ENCODE data around the gene FNDC3B.

Gene FNDC3B

DNA sequence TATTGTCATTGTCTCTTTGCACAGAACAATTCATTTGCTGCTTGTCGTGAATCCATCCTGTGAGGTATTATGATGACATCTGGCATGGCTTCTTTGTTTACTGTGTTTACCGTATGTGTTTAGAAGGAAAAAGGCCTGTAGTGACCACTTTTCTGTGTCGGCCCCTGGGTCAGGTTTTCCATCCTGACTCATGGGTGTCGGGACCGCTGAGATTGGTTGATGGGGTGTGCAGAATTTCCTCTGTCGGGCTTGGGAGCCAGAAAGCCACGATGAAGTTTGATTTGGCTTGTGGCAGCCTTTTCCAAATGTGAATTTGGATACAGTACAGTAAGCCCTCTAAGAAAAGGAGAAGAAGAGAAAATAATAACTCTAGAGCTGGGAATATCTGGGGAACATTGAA, 113.5 kb downstream of the FNDC3B start:
- no peaks in the 10 kb centered on the region for H3K9me2 ChIP-seq (replicated peaks; ENCODE audit: insufficient read depth, low read length)
- no peaks in the 10 kb centered on the region for H3K9me3 ChIP-seq (replicated peaks; ENCODE audit: insufficient read depth, low read length)
- peaks cover 38% of the 10 kb centered on the region for H3K4me1 ChIP-seq (ENCODE audit: low read length)
- H2AFZ ChIP-seq (ENCODE audit: low read length) = no peak overlapping the region
- H3K4me3 ChIP-seq (ENCODE audit: low read length) = no peak overlapping the region
- H3F3A ChIP-seq (ENCODE audit: insufficient read depth, low read length) = peaks cover 12% of the 10 kb centered on the region
- peak overlapping the region; percentile 17; the same call in 1 of the 2 replicates for H3K4me2 ChIP-seq (ENCODE audit: low read depth, low read length)
- H3K79me2 ChIP-seq (ENCODE audit: low read length) = peaks cover 100% of the 10 kb centered on the region
- H3K27me3 ChIP-seq (replicated peaks; ENCODE audit: insufficient read depth, low read length) = no peaks in the 10 kb centered on the region
- H4K20me1 ChIP-seq (ENCODE audit: insufficient read depth, low read length) = no peaks in the 10 kb centered on the region
- H3K36me3 ChIP-seq (replicated peaks; ENCODE audit: insufficient read depth, low read length) = no peaks in the 10 kb centered on the region; the same call in 1 of the 2 replicates
- H3K9ac ChIP-seq (ENCODE audit: low read length) = peak overlapping the region; percentile 5; the same call in 1 of the 2 replicates
- TF ChIP-seq, protein P1, sequence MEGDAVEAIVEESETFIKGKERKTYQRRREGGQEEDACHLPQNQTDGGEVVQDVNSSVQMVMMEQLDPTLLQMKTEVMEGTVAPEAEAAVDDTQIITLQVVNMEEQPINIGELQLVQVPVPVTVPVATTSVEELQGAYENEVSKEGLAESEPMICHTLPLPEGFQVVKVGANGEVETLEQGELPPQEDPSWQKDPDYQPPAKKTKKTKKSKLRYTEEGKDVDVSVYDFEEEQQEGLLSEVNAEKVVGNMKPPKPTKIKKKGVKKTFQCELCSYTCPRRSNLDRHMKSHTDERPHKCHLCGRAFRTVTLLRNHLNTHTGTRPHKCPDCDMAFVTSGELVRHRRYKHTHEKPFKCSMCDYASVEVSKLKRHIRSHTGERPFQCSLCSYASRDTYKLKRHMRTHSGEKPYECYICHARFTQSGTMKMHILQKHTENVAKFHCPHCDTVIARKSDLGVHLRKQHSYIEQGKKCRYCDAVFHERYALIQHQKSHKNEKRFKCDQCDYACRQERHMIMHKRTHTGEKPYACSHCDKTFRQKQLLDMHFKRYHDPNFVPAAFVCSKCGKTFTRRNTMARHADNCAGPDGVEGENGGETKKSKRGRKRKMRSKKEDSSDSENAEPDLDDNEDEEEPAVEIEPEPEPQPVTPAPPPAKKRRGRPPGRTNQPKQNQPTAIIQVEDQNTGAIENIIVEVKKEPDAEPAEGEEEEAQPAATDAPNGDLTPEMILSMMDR (IDR thresholded peaks at IDR 0.05; ENCODE audit: low read length) = no peak
- TF ChIP-seq EZH2 (optimal IDR thresholded peaks at IDR 0.05; ENCODE audit: low read depth, low read length) (no peak), EZH2phosphoT487 (IDR thresholded peaks at IDR 0.05; ENCODE audit: low read length) (no peak)
- peak overlapping the region; percentile 38; the same call in 1 of the 2 replicates for H3K27ac ChIP-seq (ENCODE audit: low read length)
- DNase-seq = no peak

DNA sequence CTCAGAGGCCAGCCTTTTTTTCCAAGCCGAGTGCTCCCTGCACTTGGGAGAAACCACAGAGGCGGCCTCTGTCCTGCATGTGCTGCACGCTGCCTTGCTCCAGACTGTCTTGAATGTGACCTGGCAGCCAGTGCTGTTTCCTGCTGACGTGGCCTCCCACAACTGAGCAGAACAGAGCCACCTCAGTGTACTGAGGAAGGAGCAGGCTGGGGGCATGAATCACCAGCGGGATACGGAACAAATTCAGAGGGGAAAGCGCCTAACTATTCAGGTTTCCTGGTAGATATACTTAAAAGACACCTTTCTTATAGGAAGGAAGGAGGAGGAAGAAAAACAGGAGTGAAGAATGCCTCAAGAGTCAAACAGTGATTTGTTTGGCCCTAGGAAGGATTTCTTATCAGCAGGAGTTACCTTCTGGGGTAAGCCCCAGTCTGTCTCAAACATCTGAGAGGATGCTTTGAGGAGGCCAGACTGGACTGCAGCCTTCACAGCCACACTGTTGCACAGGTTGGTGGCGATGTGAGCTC, 114.0 kb downstream of the FNDC3B start:
- Histone ChIP-seq H3K79me2 (ENCODE audit: low read length) (peaks cover 100% of the 10 kb centered on the region), H3K4me1 (ENCODE audit: low read length) (peaks cover 32% of the 10 kb centered on the region), H4K20me1 (ENCODE audit: insufficient read depth, low read length) (no peaks in the 10 kb centered on the region), H3K9me3 (replicated peaks; ENCODE audit: insufficient read depth, low read length) (no peaks in the 10 kb centered on the region), H3K27me3 (replicated peaks; ENCODE audit: insufficient read depth, low read length) (no peaks in the 10 kb centered on the region), H3K27ac (ENCODE audit: low read length) (peak overlapping the region; percentile 38; the same call in 1 of the 2 replicates), H3K4me3 (ENCODE audit: low read length) (no peak overlapping the region), H3F3A (ENCODE audit: insufficient read depth, low read length) (peaks cover 6% of the 10 kb centered on the region), H3K36me3 (replicated peaks; ENCODE audit: insufficient read depth, low read length) (no peaks in the 10 kb centered on the region; the same call in 1 of the 2 replicates), H2AFZ (ENCODE audit: low read length) (no peak overlapping the region), H3K9ac (ENCODE audit: low read length) (peak overlapping the region; percentile 5; the same call in 1 of the 2 replicates), H3K4me2 (ENCODE audit: low read depth, low read length) (peak overlapping the region; percentile 17), H3K9me2 (replicated peaks; ENCODE audit: insufficient read depth, low read length) (no peaks in the 10 kb centered on the region)
- TF ChIP-seq EZH2phosphoT487 (IDR thresholded peaks at IDR 0.05; ENCODE audit: low read length) = no peak
- TF ChIP-seq, protein P1 (IDR thresholded peaks at IDR 0.05; ENCODE audit: low read length) = no peak
- no peak for TF ChIP-seq EZH2 (optimal IDR thresholded peaks at IDR 0.05; ENCODE audit: low read depth, low read length)
- no peak for DNase-seq

DNA sequence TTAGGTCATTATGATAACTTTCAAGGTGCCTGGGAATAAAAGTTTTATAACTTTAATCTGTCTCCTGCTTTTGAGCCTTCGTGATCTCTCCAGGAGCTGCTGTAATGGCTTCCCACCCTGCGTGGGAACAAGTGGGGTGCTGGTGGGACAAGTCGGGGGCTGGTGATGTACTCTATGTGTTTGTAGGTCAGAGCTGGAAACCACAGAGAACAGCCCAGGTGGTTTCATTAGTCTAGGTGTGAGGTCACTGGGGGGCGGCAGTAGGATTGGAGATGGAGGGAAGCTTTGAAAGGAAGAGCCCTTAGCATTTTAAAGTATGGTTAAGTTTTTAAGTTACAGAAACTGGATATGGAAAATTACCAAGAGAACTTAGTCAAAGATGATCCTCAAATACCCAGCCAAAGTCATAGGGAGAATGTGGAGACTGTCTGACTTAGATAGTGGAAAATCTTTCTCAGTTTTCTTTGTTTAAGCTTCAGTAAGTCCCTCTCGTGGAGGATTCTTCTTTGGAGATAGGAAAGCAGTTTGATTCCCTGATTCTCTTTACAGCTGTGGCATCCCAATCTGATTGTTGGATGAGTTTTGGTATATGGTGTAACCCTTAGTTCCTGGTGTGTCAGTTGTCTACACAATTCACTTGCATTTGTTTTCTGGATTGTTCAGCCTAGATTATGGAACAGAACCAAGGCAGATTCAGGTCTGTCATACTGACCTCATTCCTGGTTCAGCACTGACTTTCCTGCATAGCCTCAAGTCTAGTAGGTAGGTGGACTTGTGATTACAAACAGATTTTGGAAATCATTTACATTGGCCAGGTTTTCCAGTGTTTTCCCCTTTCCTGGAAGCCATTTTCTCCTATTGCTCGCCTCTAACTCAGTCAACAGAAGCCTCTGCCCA, 115.6 kb downstream of the FNDC3B start:
- no peaks in the 10 kb centered on the region for H3K9me2 ChIP-seq (replicated peaks; ENCODE audit: insufficient read depth, low read length)
- no peak overlapping the region for H3K27ac ChIP-seq (ENCODE audit: low read length)
- peaks cover 2% of the 10 kb centered on the region; the same call in 1 of the 2 replicates for H3F3A ChIP-seq (ENCODE audit: insufficient read depth, low read length)
- H3K9ac ChIP-seq (ENCODE audit: low read length) = no peak overlapping the region
- H2AFZ ChIP-seq (ENCODE audit: low read length) = no peak overlapping the region
- no peak for DNase-seq
- H3K9me3 ChIP-seq (replicated peaks; ENCODE audit: insufficient read depth, low read length) = no peaks in the 10 kb centered on the region
- no peaks in the 10 kb centered on the region for H3K27me3 ChIP-seq (replicated peaks; ENCODE audit: insufficient read depth, low read length)
- H3K4me1 ChIP-seq (ENCODE audit: low read length) = peaks cover 22% of the 10 kb centered on the region
- H3K79me2 ChIP-seq (ENCODE audit: low read length) = peaks cover 99% of the 10 kb centered on the region
- no peak overlapping the region for H3K4me3 ChIP-seq (ENCODE audit: low read length)
- H3K36me3 ChIP-seq (replicated peaks; ENCODE audit: insufficient read depth, low read length) = no peaks in the 10 kb centered on the region; the same call in 1 of the 2 replicates
- H4K20me1 ChIP-seq (ENCODE audit: insufficient read depth, low read length) = no peaks in the 10 kb centered on the region
- H3K4me2 ChIP-seq (ENCODE audit: low read depth, low read length) = no peak overlapping the region
- TF ChIP-seq, protein P1 (IDR thresholded peaks at IDR 0.05; ENCODE audit: low read length) = no peak
- TF ChIP-seq EZH2 (optimal IDR thresholded peaks at IDR 0.05; ENCODE audit: low read depth, low read length) (no peak), EZH2phosphoT487 (IDR thresholded peaks at IDR 0.05; ENCODE audit: low read length) (no peak)
